ENCODE results near the gene STRN4.

The STRN4 gene

GRCh38 chr19:46696866-46697203 is 49.4 kb downstream of the STRN4 start:
- no peak overlapping the region for H3K27ac ChIP-seq (ENCODE audit: low read depth, low read length)
- no peaks in the 10 kb centered on the region for H3K27me3 ChIP-seq (ENCODE audit: control insufficient read depth in 1 of 2, insufficient read depth in 2 of 2, low read length in 2 of 2)
- peaks cover 0 to 4% of the 10 kb centered on the region in 2 donors for H3K4me1 ChIP-seq (ENCODE audit: control insufficient read depth in 1 of 2, insufficient read depth in 2 of 2, low read length in 2 of 2)
- no peak overlapping the region for H3K4me3 ChIP-seq (ENCODE audit: low read depth in 1 of 2, low read length in 2 of 2)
- no peak overlapping the region for H3K9ac ChIP-seq (ENCODE audit: low read depth in 1 of 2, low read length in 2 of 2)
- peaks cover 58 to 83% of the 10 kb centered on the region in 2 donors for H3K36me3 ChIP-seq (ENCODE audit: control insufficient read depth in 1 of 2, insufficient read depth in 2 of 2, low read length in 2 of 2)
- no peaks in the 10 kb centered on the region for H3K9me3 ChIP-seq (ENCODE audit: control insufficient read depth in 1 of 2, low read length in 2 of 2)

- Histone ChIP-seq H3K4me3 (ENCODE audit: low read depth in 1 of 2, low read length in 2 of 2) (no peak overlapping the region), H3K27me3 (ENCODE audit: control insufficient read depth in 1 of 2, insufficient read depth in 2 of 2, low read length in 2 of 2) (no peaks in the 10 kb centered on the region), H3K4me1 (ENCODE audit: control insufficient read depth in 1 of 2, insufficient read depth in 2 of 2, low read length in 2 of 2) (peaks cover 0 to 4% of the 10 kb centered on the region in 2 donors), H3K36me3 (ENCODE audit: control insufficient read depth in 1 of 2, insufficient read depth in 2 of 2, low read length in 2 of 2) (peaks cover 58 to 84% of the 10 kb centered on the region in 2 donors), H3K9me3 (ENCODE audit: control insufficient read depth in 1 of 2, low read length in 2 of 2) (no peaks in the 10 kb centered on the region), H3K9ac (ENCODE audit: low read depth in 1 of 2, low read length in 2 of 2) (no peak overlapping the region), H3K27ac (ENCODE audit: low read depth, low read length) (no peak overlapping the region)
Measured at GRCh38 chr19:46696052-46696451, 50.2 kb downstream of the STRN4 start.

- peaks cover 0 to 4% of the 10 kb centered on the region in 2 donors for H3K4me1 ChIP-seq (ENCODE audit: control insufficient read depth in 1 of 2, insufficient read depth in 2 of 2, low read length in 2 of 2)
- no peak overlapping the region for H3K9ac ChIP-seq (ENCODE audit: low read depth in 1 of 2, low read length in 2 of 2)
- no peak overlapping the region for H3K4me3 ChIP-seq (ENCODE audit: low read depth in 1 of 2, low read length in 2 of 2)
- H3K36me3 ChIP-seq (ENCODE audit: control insufficient read depth in 1 of 2, insufficient read depth in 2 of 2, low read length in 2 of 2) = peaks cover 46 to 83% of the 10 kb centered on the region in 2 donors
- no peaks in the 10 kb centered on the region for H3K9me3 ChIP-seq (ENCODE audit: control insufficient read depth in 1 of 2, low read length in 2 of 2)
- no peak overlapping the region for H3K27ac ChIP-seq (ENCODE audit: low read depth, low read length)
- H3K27me3 ChIP-seq (ENCODE audit: control insufficient read depth in 1 of 2, insufficient read depth in 2 of 2, low read length in 2 of 2) = no peaks in the 10 kb centered on the region
Measured at GRCh38 chr19:46693760-46694159, 52.5 kb downstream of the STRN4 start.

GRCh38 chr19:46692918-46693722 is 53.1 kb downstream of the STRN4 start:
- H3K27me3 ChIP-seq (ENCODE audit: control insufficient read depth in 1 of 2, insufficient read depth in 2 of 2, low read length in 2 of 2) = no peaks in the 10 kb centered on the region
- peaks cover 0 to 4% of the 10 kb centered on the region in 2 donors for H3K4me1 ChIP-seq (ENCODE audit: control insufficient read depth in 1 of 2, insufficient read depth in 2 of 2, low read length in 2 of 2)
- no peak overlapping the region for H3K4me3 ChIP-seq (ENCODE audit: low read depth in 1 of 2, low read length in 2 of 2)
- no peaks in the 10 kb centered on the region for H3K9me3 ChIP-seq (ENCODE audit: control insufficient read depth in 1 of 2, low read length in 2 of 2)
- peaks cover 40 to 80% of the 10 kb centered on the region in 2 donors for H3K36me3 ChIP-seq (ENCODE audit: control insufficient read depth in 1 of 2, insufficient read depth in 2 of 2, low read length in 2 of 2)
- H3K9ac ChIP-seq (ENCODE audit: low read depth in 1 of 2, low read length in 2 of 2) = no peak overlapping the region
- H3K27ac ChIP-seq (ENCODE audit: low read depth, low read length) = no peak overlapping the region

- no peaks in the 10 kb centered on the region for H3K9me3 ChIP-seq (ENCODE audit: control insufficient read depth in 1 of 2, low read length in 2 of 2)
- no peaks in the 10 kb centered on the region for H3K27me3 ChIP-seq (ENCODE audit: control insufficient read depth in 1 of 2, insufficient read depth in 2 of 2, low read length in 2 of 2)
- no peaks in the 10 kb centered on the region for H3K4me1 ChIP-seq (ENCODE audit: control insufficient read depth in 1 of 2, insufficient read depth in 2 of 2, low read length in 2 of 2)
- H3K36me3 ChIP-seq (ENCODE audit: control insufficient read depth in 1 of 2, insufficient read depth in 2 of 2, low read length in 2 of 2) = peaks cover 42 to 90% of the 10 kb centered on the region in 2 donors
- H3K27ac ChIP-seq (ENCODE audit: low read depth, low read length) = no peak overlapping the region
- no peak overlapping the region for H3K4me3 ChIP-seq (ENCODE audit: low read depth in 1 of 2, low read length in 2 of 2)
- H3K9ac ChIP-seq (ENCODE audit: low read depth in 1 of 2, low read length in 2 of 2) = no peak overlapping the region
Measured at GRCh38 chr19:46691948-46692347, 54.3 kb downstream of the STRN4 start.

GRCh38 chr19:46691104-46691503 is 55.1 kb downstream of the STRN4 start:
- Histone ChIP-seq H3K36me3 (ENCODE audit: control insufficient read depth in 1 of 2, insufficient read depth in 2 of 2, low read length in 2 of 2) (peaks cover 38 to 86% of the 10 kb centered on the region in 2 donors), H3K4me3 (ENCODE audit: low read depth in 1 of 2, low read length in 2 of 2) (no peak overlapping the region), H3K4me1 (ENCODE audit: control insufficient read depth in 1 of 2, insufficient read depth in 2 of 2, low read length in 2 of 2) (no peaks in the 10 kb centered on the region), H3K27ac (ENCODE audit: low read depth, low read length) (no peak overlapping the region), H3K9ac (ENCODE audit: low read depth in 1 of 2, low read length in 2 of 2) (no peak overlapping the region), H3K9me3 (ENCODE audit: control insufficient read depth in 1 of 2, low read length in 2 of 2) (no peaks in the 10 kb centered on the region), H3K27me3 (ENCODE audit: control insufficient read depth in 1 of 2, insufficient read depth in 2 of 2, low read length in 2 of 2) (no peaks in the 10 kb centered on the region)

GRCh38 chr19:46689358-46689757 is 56.9 kb downstream of the STRN4 start:
- Histone ChIP-seq H3K9ac (ENCODE audit: low read depth in 1 of 2, low read length in 2 of 2) (no peak overlapping the region), H3K27ac (ENCODE audit: low read depth, low read length) (no peak overlapping the region), H3K4me3 (ENCODE audit: low read depth in 1 of 2, low read length in 2 of 2) (no peak overlapping the region), H3K4me1 (ENCODE audit: control insufficient read depth in 1 of 2, insufficient read depth in 2 of 2, low read length in 2 of 2) (no peaks in the 10 kb centered on the region), H3K36me3 (ENCODE audit: control insufficient read depth in 1 of 2, insufficient read depth in 2 of 2, low read length in 2 of 2) (peaks cover 41 to 89% of the 10 kb centered on the region in 2 donors), H3K9me3 (ENCODE audit: control insufficient read depth in 1 of 2, low read length in 2 of 2) (no peaks in the 10 kb centered on the region), H3K27me3 (ENCODE audit: control insufficient read depth in 1 of 2, insufficient read depth in 2 of 2, low read length in 2 of 2) (no peaks in the 10 kb centered on the region)

- Histone ChIP-seq H3K27ac (ENCODE audit: low read depth, low read length) (no peak overlapping the region), H3K9ac (ENCODE audit: low read depth in 1 of 2, low read length in 2 of 2) (no peak overlapping the region), H3K27me3 (ENCODE audit: control insufficient read depth in 1 of 2, insufficient read depth in 2 of 2, low read length in 2 of 2) (no peaks in the 10 kb centered on the region), H3K4me1 (ENCODE audit: control insufficient read depth in 1 of 2, insufficient read depth in 2 of 2, low read length in 2 of 2) (no peaks in the 10 kb centered on the region), H3K36me3 (ENCODE audit: control insufficient read depth in 1 of 2, insufficient read depth in 2 of 2, low read length in 2 of 2) (peaks cover 34 to 82% of the 10 kb centered on the region in 2 donors), H3K9me3 (ENCODE audit: control insufficient read depth in 1 of 2, low read length in 2 of 2) (no peaks in the 10 kb centered on the region), H3K4me3 (ENCODE audit: low read depth in 1 of 2, low read length in 2 of 2) (no peak overlapping the region)
Measured at GRCh38 chr19:46687438-46688145, 58.7 kb downstream of the STRN4 start.

GRCh38 chr19:46685189-46685588 is 61.1 kb downstream of the STRN4 start:
- no peaks in the 10 kb centered on the region for H3K27me3 ChIP-seq (ENCODE audit: control insufficient read depth in 1 of 2, insufficient read depth in 2 of 2, low read length in 2 of 2)

GRCh38 chr19:46678110-46678732 is 68.0 kb downstream of the STRN4 start:
- Histone ChIP-seq H3K4me1 (ENCODE audit: control insufficient read depth in 1 of 2, insufficient read depth in 2 of 2, low read length in 2 of 2) (no peaks in the 10 kb centered on the region), H3K9ac (ENCODE audit: low read depth in 1 of 2, low read length in 2 of 2) (no peak overlapping the region), H3K27ac (ENCODE audit: low read depth, low read length) (no peak overlapping the region), H3K9me3 (ENCODE audit: control insufficient read depth in 1 of 2, low read length in 2 of 2) (no peaks in the 10 kb centered on the region), H3K27me3 (ENCODE audit: control insufficient read depth in 1 of 2, insufficient read depth in 2 of 2, low read length in 2 of 2) (no peaks in the 10 kb centered on the region), H3K4me3 (ENCODE audit: low read depth in 1 of 2, low read length in 2 of 2) (no peak overlapping the region), H3K36me3 (ENCODE audit: control insufficient read depth in 1 of 2, insufficient read depth in 2 of 2, low read length in 2 of 2) (peaks cover 18 to 80% of the 10 kb centered on the region in 2 donors)

More at GRCh38 chr19:46685189-46685588, 61.1 kb downstream of the STRN4 start:
- Histone ChIP-seq H3K9ac (ENCODE audit: low read depth in 1 of 2, low read length in 2 of 2) (no peak overlapping the region), H3K36me3 (ENCODE audit: control insufficient read depth in 1 of 2, insufficient read depth in 2 of 2, low read length in 2 of 2) (peaks cover 19 to 74% of the 10 kb centered on the region in 2 donors), H3K4me1 (ENCODE audit: control insufficient read depth in 1 of 2, insufficient read depth in 2 of 2, low read length in 2 of 2) (no peaks in the 10 kb centered on the region), H3K9me3 (ENCODE audit: control insufficient read depth in 1 of 2, low read length in 2 of 2) (no peaks in the 10 kb centered on the region), H3K4me3 (ENCODE audit: low read depth in 1 of 2, low read length in 2 of 2) (no peak overlapping the region), H3K27ac (ENCODE audit: low read depth, low read length) (no peak overlapping the region)

Data from duodenal mucosa (tissue), 2 donors.